ENCODE data around the gene MRPS25. TPM values are rescaled to one million over a fixed set of nuclear protein-coding genes. Genes with fewer than 3 reads are reported as not detected.
A peak's percentile ranks its signal among the peaks of the same experiment; 100 is the strongest.

MRPS25 gene
- total and polyA plus RNA-seq, 4 donors: 12.6 to 55.1 (median 42.9) TPM

DNA sequence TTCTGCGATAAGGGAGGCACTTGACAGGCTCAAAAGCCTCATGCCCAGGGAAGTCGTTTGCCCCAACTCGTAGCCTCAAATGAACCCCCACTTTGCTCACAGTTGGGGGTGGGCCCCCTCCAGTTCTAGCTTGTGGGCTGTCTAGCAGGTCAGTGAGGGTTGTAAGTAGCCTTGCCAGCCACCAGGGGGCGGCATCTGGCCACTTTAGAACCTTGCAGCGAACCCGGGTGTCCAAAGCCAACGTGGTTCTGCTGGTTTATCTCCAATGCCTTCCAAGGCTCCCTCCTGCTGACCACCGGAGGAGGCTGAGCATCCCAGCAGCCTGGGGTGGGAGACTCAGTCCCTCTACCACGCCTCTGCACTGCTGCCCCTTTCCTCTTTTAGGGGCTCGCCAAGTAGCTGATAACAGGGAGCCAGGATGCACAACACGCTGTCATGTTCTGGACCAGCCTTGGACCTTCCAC is 43.0 kb upstream of the MRPS25 start:
- H3K9me3 ChIP-seq (ENCODE audit: control insufficient read depth in 4 of 4, low read length in 3 of 4): no peaks in the 10 kb centered on the region
- H3K27ac ChIP-seq (ENCODE audit: low read depth in 1 of 2, low read length in 2 of 2): peak overlapping the region; percentile 81 to 83
- DNase-seq (ENCODE audit: low spot score): peak; percentile 83
- 21% methylated on average over 11 of the region's 11 CpGs for WGBS
- H3K9ac ChIP-seq (ENCODE audit: low read depth in 1 of 2, low read length in 2 of 2): peak overlapping the region; percentile 38 to 51
- TF ChIP-seq, protein P1, sequence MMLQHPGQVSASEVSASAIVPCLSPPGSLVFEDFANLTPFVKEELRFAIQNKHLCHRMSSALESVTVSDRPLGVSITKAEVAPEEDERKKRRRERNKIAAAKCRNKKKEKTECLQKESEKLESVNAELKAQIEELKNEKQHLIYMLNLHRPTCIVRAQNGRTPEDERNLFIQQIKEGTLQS (IDR thresholded peaks at IDR 0.05): no peak
- no peak for TF ChIP-seq GABPA (IDR thresholded peaks at IDR 0.05 in 1 of 2, conservative IDR thresholded peaks at IDR 0.05 in 1 of 2)
- TF ChIP-seq, protein P2, sequence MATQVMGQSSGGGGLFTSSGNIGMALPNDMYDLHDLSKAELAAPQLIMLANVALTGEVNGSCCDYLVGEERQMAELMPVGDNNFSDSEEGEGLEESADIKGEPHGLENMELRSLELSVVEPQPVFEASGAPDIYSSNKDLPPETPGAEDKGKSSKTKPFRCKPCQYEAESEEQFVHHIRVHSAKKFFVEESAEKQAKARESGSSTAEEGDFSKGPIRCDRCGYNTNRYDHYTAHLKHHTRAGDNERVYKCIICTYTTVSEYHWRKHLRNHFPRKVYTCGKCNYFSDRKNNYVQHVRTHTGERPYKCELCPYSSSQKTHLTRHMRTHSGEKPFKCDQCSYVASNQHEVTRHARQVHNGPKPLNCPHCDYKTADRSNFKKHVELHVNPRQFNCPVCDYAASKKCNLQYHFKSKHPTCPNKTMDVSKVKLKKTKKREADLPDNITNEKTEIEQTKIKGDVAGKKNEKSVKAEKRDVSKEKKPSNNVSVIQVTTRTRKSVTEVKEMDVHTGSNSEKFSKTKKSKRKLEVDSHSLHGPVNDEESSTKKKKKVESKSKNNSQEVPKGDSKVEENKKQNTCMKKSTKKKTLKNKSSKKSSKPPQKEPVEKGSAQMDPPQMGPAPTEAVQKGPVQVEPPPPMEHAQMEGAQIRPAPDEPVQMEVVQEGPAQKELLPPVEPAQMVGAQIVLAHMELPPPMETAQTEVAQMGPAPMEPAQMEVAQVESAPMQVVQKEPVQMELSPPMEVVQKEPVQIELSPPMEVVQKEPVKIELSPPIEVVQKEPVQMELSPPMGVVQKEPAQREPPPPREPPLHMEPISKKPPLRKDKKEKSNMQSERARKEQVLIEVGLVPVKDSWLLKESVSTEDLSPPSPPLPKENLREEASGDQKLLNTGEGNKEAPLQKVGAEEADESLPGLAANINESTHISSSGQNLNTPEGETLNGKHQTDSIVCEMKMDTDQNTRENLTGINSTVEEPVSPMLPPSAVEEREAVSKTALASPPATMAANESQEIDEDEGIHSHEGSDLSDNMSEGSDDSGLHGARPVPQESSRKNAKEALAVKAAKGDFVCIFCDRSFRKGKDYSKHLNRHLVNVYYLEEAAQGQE (IDR thresholded peaks at IDR 0.05): no peak
- TF ChIP-seq, protein P3, sequence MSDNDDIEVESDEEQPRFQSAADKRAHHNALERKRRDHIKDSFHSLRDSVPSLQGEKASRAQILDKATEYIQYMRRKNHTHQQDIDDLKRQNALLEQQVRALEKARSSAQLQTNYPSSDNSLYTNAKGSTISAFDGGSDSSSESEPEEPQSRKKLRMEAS (IDR thresholded peaks at IDR 0.05): no peak
- TF ChIP-seq, protein P4, sequence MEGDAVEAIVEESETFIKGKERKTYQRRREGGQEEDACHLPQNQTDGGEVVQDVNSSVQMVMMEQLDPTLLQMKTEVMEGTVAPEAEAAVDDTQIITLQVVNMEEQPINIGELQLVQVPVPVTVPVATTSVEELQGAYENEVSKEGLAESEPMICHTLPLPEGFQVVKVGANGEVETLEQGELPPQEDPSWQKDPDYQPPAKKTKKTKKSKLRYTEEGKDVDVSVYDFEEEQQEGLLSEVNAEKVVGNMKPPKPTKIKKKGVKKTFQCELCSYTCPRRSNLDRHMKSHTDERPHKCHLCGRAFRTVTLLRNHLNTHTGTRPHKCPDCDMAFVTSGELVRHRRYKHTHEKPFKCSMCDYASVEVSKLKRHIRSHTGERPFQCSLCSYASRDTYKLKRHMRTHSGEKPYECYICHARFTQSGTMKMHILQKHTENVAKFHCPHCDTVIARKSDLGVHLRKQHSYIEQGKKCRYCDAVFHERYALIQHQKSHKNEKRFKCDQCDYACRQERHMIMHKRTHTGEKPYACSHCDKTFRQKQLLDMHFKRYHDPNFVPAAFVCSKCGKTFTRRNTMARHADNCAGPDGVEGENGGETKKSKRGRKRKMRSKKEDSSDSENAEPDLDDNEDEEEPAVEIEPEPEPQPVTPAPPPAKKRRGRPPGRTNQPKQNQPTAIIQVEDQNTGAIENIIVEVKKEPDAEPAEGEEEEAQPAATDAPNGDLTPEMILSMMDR (IDR thresholded peaks at IDR 0.05; ENCODE audit: low read depth, low read length, missing input control): peak; percentile 85
- no peak for TF ChIP-seq NR2F2 (IDR thresholded peaks at IDR 0.05)
- TF ChIP-seq TAF1 (conservative IDR thresholded peaks at IDR 0.05): no peak
- TF ChIP-seq, protein P5, sequence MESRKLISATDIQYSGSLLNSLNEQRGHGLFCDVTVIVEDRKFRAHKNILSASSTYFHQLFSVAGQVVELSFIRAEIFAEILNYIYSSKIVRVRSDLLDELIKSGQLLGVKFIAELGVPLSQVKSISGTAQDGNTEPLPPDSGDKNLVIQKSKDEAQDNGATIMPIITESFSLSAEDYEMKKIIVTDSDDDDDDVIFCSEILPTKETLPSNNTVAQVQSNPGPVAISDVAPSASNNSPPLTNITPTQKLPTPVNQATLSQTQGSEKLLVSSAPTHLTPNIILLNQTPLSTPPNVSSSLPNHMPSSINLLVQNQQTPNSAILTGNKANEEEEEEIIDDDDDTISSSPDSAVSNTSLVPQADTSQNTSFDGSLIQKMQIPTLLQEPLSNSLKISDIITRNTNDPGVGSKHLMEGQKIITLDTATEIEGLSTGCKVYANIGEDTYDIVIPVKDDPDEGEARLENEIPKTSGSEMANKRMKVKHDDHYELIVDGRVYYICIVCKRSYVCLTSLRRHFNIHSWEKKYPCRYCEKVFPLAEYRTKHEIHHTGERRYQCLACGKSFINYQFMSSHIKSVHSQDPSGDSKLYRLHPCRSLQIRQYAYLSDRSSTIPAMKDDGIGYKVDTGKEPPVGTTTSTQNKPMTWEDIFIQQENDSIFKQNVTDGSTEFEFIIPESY (IDR thresholded peaks at IDR 0.05): no peak
- TF ChIP-seq HNF4A (conservative IDR thresholded peaks at IDR 0.05): no peak
- TF ChIP-seq RAD21 (IDR thresholded peaks at IDR 0.05): peak; percentile 87 to 91
- H3K4me3 ChIP-seq (ENCODE audit: low read depth in 1 of 3, low read length in 3 of 3): no peak overlapping the region
- H3K27me3 ChIP-seq (ENCODE audit: control insufficient read depth in 4 of 4, insufficient read depth in 4 of 4, low read length in 3 of 4): no peaks in the 10 kb centered on the region
- H3K36me3 ChIP-seq (ENCODE audit: control insufficient read depth in 4 of 4, insufficient read depth in 3 of 4, low read depth in 1 of 4, low read length in 3 of 4): no peaks in the 10 kb centered on the region
- H3K4me1 ChIP-seq (ENCODE audit: control insufficient read depth in 4 of 4, insufficient read depth in 4 of 4, low read length in 3 of 4): peaks cover 7 to 21% (median 8%) of the 10 kb centered on the region in 4 donors

DNA sequence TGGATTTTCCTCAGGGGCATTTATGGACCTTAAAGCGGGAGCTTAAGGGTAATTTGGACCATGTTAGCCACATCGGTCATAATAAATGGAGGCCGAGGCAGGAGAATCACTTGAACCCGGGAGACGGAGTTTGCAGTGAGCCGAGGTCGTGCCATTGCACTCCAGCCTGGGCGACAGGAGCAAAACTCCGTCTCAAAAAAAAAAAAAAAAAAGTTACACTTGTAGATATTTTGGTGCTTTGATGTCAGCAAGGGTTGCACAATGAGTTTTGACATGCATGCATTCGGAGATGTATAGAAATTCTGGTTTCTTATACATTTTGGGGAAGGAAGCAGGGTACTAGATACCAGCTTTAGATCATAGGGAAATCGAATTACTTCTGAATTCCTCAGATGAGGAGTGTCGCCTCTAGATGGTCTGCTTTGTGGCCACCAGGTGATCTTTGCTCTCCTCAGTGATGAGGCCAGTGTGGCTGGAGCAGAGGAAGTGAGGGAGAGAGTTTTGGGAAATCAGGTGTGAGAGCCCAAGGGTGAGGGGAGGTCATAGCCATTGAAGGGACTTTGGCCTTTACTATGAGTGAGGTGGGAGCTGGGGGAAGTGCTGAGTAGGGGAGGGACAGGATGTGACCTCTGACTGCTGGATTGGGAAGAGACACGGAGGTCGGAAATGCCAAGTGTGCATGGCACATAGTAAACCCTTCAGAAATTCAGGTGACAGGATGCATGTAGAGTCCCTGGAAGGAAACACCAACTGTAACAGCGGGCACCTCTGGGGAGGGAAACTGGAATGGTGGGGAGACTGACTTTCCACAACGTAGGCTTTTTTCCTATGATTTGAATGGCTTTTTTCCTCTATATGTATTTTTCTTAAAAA is 42.2 kb upstream of the MRPS25 start:
- no peak overlapping the region for H3K4me3 ChIP-seq (ENCODE audit: low read depth in 1 of 3, low read length in 3 of 3)
- H3K36me3 ChIP-seq (ENCODE audit: control insufficient read depth in 4 of 4, insufficient read depth in 3 of 4, low read depth in 1 of 4, low read length in 3 of 4): no peaks in the 10 kb centered on the region
- H3K9ac ChIP-seq (ENCODE audit: low read depth in 1 of 2, low read length in 2 of 2): peak overlapping the region; percentile 38 to 51
- no peaks in the 10 kb centered on the region for H3K27me3 ChIP-seq (ENCODE audit: control insufficient read depth in 4 of 4, insufficient read depth in 4 of 4, low read length in 3 of 4)
- WGBS: 52% methylated on average over 16 of the region's 16 CpGs
- peak overlapping the region; percentile 81 to 83 for H3K27ac ChIP-seq (ENCODE audit: low read depth in 1 of 2, low read length in 2 of 2)
- peak; percentile 43 for DNase-seq (ENCODE audit: low spot score)
- H3K4me1 ChIP-seq (ENCODE audit: control insufficient read depth in 4 of 4, insufficient read depth in 4 of 4, low read length in 3 of 4): peaks cover 9 to 29% (median 13%) of the 10 kb centered on the region in 4 donors
- no peaks in the 10 kb centered on the region for H3K9me3 ChIP-seq (ENCODE audit: control insufficient read depth in 4 of 4, low read length in 3 of 4)
- TF ChIP-seq, protein P1 (IDR thresholded peaks at IDR 0.05): peak; percentile 59
- TF ChIP-seq, protein P2 (IDR thresholded peaks at IDR 0.05): peak; percentile 68
- TF ChIP-seq NR2F2 (IDR thresholded peaks at IDR 0.05): peak; percentile 89
- TF ChIP-seq YY1 (IDR thresholded peaks at IDR 0.05): peak; percentile 89
- peak; percentile 65 to 87 for TF ChIP-seq GABPA (IDR thresholded peaks at IDR 0.05 in 1 of 2, conservative IDR thresholded peaks at IDR 0.05 in 1 of 2)
- TF ChIP-seq, protein P4 (IDR thresholded peaks at IDR 0.05; ENCODE audit: low read depth, low read length, missing input control): peak; percentile 18
- peak; percentile 98 for TF ChIP-seq HNF4A (conservative IDR thresholded peaks at IDR 0.05)
- TF ChIP-seq SP1 (IDR thresholded peaks at IDR 0.05): peak; percentile 100
- TF ChIP-seq FOXA2 (IDR thresholded peaks at IDR 0.05): peak; percentile 36

All from liver (tissue), 9 donors.